ENCODE measurements around the gene ZNF335.

DNA sequence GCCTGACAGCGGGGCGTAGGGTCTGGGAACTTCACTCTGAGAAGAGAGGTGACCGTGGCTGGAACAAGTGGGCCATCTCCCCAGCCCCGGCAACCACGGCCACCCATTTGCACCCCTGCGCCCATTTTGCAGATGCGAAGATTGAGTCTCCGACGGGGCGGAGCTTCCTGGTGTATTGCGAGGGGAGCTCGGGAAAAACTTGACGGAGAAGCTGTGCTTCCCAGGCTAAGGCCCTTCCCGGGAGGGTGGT lies 653 bp downstream of the ZNF335 start:
- TF ChIP-seq, protein P1, sequence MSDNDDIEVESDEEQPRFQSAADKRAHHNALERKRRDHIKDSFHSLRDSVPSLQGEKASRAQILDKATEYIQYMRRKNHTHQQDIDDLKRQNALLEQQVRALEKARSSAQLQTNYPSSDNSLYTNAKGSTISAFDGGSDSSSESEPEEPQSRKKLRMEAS (IDR thresholded peaks at IDR 0.05): peak; percentile 27; the same call in 1 of the 2 replicates
- TF ChIP-seq TCF12 (IDR thresholded peaks at IDR 0.05; ENCODE audit: low read depth) (no peak), EP300 (IDR thresholded peaks at IDR 0.05; ENCODE audit: borderline replicate concordance) (no peak), CEBPB (IDR thresholded peaks at IDR 0.05) (no peak), TEAD4 (IDR thresholded peaks at IDR 0.05) (no peak; the same call in none of the 2 replicates), CREB1 (IDR thresholded peaks at IDR 0.05; ENCODE audit: low read depth) (no peak), YY1 (IDR thresholded peaks at IDR 0.05; ENCODE audit: low read depth) (no peak)

All from Ishikawa (cell line).